Measurements from ENCODE around the gene ATP11A. TPM values are rescaled to one million over a fixed set of nuclear protein-coding genes. Genes with fewer than 3 reads are reported as not detected.
"Not testable (repeated sequence)": the region's sequence is repeated elsewhere in the genome, so short reads cannot be mapped to it uniquely, and the experiment has no call there.

ATP11A gene
- total RNA-seq, 1 donor from 2014 or later, result 16.7 TPM

GRCh38 chr13:112883241-112883945 lies 193.6 kb downstream of the ATP11A start:
- ATAC-seq, result no peak

DNA sequence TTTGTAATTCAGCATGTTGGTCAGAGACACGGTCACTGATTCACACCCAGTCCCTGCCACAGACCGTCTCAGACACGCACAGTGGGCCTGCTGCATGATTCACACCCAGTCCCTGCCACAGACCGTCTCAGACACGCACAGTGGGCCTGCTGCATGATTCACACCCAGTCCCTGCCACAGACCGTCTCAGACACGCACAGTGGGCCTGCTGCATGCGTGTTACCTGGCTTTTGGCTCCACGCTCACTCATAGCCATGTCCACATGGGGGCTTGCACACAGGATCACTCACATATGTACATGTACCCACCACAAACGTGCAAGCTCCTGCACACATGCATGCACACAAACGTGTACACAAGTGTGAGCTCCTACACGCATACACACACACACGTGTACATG lies 194.9 kb downstream of the ATP11A start:
- ATAC-seq, result not testable (repeated sequence)

DNA sequence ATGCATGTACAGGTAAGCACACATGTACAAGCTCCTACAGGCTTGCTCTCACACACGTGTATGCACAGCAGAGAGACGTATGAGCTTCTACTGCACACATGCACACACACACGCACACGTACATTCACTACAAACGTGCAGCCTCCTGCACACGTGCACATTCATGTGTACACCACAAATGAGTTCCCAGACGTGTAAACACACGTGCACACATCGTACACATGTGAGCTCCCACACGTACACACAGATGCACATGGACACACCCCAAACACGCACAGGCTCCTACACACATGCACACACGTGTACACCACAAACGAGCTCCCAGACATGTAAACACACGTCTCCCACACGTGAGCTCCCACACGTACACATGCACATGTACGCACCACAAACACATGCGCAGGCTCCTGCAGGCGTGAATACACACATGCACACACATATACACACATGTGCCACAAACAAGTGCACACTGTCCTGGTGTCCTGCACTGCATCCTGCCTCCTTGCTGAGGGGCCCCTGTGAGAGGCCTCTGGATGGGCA lies 195.5 kb downstream of the ATP11A start:
- ATAC-seq, result no peak

DNA sequence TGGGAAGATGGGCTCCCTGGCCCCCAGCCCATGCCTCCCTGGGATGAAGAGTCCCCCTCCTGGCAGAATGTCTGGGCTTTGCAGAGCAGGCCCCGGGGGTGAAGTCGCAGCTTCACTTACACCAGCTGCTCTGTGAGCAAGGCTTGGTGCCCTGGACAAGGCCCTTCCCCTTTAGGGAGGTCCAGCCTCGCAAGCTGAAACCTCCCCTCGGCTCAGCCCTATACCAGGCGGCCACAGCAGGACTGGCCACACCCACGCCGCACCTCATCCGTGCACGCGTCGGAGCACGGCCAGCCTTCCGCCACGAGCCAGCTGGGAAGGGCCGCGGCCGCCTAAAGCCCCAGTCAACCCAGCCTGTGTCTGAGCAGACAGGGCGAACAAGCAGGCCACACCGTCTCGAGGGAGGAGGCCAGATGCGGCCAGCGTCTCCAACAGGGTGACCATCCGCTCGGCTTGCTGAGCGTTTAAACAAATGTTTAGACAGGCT lies 196.0 kb downstream of the ATP11A start:
- ATAC-seq, result peak; percentile 94

GRCh38 chr13:112887151-112887550 lies 197.3 kb downstream of the ATP11A start:
- no peak for ATAC-seq

DNA sequence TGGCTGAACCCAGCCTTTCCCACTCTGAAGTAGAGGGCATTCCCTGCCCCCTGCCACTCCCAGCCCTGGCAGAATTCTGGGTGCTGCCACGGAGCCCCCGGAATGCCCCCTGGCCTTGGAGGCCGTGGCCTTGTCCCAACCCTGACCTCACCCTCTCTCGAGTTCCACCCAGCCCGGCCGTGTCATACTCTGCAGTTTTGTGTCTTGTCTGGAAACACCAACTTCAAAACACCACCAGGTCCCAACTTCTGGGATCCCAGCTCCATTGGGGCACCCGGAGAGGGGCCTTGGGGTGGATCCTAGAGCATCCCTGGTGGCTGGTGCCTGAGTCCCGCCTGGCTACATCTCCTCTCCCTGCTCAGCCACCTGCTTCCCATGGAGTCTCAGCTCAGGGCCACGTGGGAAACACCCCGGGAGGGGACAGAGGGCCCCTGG lies 197.7 kb downstream of the ATP11A start:
- no peak for ATAC-seq

DNA sequence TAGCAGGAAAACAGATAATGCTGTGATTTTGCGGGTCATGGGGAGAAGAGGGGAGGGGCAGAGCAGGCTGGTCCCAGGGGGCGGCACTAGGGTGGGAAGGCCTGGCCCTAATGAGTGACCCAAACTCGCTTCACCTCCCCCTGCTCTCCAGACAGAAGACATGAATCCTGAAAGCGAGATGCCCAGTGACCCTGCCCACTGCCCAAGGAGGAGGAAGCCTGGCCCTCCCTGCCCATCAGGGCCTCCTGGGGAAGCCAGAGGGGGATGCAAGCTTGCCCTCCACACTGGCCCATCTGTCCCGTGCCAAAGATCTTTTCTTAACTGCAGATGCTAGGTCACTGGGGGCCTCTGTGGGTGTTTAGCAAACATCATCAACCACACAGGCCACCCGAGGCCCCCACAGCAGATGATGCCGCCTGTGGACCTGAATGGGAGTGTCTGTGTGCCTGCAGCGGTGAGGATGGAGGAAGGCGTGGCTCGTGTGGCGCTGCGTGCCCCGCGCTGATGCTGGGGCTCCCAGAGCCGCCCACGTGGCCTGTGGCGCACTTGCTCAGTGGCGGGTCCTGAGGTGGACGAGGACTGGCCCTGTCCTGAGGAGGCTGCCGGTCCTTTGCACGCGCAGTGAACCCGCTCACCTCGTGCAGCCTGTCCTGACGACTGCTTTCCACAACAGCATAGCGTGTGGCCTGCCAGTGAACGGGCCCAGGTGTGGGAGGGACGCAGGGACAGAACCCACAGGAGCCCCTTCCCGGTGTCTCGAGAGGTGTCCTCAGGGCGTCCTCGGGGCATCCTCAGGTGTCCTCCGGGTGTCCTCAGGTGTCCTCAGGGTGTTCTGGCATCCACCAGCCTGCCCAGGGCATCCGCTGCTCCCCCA lies 198.6 kb downstream of the ATP11A start:
- no peak for ATAC-seq

GRCh38 chr13:112889351-112890290 lies 199.8 kb downstream of the ATP11A start:
- ATAC-seq, result no peak

DNA sequence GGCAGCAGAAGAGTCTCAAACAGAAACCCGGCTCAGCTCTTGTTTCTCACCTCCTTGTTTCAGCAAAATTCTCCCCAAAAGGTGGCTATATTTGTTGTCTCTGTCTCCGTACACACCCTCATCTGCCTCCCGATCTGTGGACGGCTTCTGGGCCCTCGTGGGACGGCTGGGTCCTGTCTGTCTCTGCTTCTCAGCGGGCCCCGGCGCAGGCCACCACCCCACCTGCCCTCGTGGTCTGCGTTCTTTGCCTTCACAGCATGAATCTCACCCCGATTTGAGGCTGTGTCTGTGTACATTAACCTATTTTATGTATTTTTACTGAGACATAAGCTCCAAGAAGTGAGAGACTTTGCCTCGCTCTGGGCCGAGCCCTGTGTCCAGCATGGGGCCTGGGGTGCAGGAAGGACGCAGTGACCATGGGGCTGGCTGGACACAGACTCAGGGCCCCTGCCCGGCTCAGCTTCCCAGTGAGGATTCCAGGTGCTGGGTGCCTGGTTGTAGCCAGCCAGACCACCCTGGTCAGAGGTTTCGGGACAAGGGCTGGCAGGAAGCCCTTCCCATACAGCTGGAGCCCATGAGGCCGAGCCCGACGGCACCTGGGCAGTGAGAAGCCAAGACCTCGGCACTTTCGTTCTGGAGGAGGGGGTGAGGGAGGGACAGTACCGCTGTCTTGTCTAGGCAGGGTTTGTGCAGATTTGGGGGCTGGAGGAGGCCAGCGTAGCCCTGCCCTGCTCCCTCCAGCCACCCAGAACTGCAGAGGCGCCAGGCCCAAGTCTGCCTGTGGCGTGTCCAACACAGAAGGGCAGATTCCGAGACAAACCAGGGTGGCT lies 200.7 kb downstream of the ATP11A start:
- no peak for ATAC-seq

DNA sequence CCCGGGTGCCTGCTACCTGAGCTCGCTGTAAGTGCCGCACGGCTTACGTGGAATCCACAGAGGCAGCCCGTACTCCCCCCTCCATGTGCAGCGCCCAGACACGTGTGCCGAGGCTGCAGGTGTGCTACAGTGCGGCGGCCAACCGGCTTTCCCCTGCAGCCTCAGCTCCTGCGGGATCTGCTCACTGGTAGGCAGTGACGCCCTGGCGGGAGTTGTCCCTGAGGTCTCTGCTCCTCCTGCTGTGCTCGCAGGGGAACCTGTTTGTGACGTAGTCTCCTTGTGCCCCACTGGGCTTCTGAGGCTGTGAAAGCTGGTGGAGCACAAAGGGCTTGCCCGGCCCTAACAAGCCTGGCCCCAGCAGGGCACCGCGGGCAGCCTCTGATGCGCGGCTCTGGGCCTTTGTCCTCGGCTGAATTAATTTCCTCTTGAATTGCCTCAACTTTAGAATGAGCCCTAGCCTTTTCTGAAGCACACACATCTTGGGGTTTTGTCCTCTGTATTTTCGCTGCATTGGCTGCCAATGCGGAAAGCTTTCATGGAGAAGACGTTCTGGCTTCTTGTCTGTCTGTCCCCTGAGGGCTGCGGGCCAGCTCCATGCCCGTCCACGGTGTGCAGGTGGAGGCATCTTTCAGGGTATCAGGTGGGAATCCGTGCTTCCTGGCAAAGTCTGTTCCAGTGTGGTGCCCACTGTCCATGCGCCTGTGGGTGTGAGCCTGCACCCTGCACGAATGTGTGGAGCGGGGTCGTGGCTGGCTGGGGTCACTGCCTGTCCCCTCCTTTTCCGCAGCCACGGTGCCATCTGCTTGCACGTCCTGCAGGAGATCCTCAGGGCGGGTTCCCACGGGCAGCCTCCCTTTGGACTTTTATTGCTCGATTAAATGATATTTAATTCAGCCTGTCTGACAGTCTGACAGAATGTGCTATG lies 201.9 kb downstream of the ATP11A start:
- ATAC-seq, result peak; percentile 49

DNA sequence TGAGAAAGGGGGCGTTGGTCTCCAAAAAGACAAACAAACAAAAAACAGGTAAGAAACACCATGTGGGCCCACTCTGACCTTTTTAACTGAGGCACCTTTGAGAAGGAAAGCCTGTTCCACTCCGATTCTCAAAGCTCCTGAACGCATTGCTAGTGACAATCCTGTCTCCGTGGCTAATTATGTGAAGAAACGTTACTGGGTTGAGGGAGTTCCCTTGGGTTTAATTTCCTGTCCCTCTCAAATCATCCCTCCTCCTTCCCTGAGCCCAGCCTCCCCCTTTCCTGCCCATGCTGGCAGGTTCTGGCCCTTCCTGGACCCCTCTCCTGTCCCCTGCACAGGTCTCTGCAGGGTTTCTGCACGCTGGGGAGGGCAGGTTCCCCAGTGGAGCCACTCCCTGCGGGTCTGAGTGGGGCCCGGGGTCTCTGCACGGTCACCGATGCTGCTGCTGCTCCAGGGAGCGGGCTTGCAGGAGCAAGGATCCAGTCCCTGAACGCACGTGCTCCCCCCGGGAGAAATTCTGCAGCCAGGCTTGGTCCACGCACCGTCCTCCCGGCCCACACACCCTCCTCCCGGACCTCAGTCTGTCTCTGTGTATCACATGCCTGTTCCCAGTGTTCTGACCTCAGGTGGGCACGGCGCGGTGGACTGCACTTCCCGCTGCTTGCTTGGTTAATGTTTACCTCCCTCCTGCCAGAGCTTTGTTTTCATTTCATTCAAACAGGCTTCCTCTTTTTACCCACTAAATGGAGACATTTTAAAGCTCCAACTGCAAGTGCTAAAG lies 202.8 kb downstream of the ATP11A start:
- no peak for ATAC-seq

GRCh38 chr13:112893207-112893569 lies 203.3 kb downstream of the ATP11A start:
- no peak for ATAC-seq

DNA sequence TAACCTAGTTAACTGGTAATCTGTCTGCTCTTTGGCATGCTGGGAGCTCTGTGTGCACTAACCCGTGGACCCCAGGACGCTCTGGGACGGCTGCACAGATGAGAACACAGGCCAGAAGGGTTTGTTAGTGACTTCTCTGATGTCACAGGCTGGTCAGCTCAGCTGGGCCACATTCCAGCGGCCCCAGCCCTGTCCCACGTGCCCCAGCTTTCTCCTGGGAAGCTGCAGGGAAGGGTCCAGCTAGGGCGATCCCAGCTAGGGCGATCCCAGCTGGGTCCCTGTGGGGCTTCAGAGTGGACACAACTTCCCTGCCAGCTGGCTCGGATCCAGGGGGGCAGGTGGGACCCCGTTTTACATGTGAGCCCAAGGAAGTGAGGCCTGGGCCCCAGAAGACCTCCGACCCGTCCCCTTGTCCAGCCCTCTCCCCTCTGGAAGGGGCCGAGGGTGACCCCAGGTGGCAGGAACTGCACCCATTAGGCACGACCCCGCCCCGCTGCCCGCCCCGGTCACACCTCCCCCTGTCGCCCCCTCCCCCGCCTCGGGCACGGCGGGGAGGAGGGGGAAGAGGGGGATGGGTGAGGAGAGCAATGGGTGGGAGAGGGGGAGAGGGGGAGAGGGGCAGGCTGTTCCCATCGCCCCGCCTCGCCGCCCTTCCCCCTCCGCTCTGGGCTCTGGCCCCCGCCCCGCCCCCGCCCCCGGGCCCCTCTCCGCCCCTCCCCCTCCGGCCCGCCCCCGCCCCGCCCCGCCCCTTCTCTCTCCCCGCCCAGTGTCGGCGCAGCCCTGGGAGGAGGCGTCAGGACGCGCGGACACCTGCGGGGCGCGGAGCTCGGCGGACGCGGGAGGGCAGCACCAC lies 204.0 kb downstream of the ATP11A start:
- ATAC-seq, result peak; percentile 35

DNA sequence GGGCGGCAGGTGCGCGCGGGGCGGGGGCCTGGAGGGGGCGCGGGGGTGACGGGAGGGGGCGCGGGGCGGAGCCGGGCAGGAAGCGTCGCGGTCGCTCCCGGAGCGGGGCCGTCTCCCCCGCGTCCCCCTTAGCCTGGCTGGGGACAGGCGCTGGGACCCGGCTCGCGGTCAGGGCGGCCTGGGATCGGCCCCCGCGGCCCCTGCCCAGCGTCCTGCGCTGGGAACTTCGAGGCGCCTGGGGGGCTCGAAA lies 204.5 kb downstream of the ATP11A start:
- ATAC-seq, result no peak

- no peak for ATAC-seq
Observed at GRCh38 chr13:112894673-112895481, 205.0 kb downstream of the ATP11A start.

- no peak for ATAC-seq
Observed at GRCh38 chr13:112895521-112896465, 206.0 kb downstream of the ATP11A start.

Measured in esophagus mucosa (tissue), 1 donor.